Vagina (tissue), 2 donors: Measurements from ENCODE around the gene HECTD4.

Experiments
- CTCF ChIP-seq, 3 experiments: fragments of 450-650 bp in 2 of 3; fragments of 200-600 bp in 1 of 3; sonication (generic) in 1 of 3; IDR thresholded peaks; one replicate each; pipeline ENCODE4 v1.5.1; 2017 to 2019; ENCODE audit warnings: antibody characterized with exemption in 3 of 3, mild to moderate bottlenecking in 2 of 3, moderate library complexity in 2 of 3
- POLR2A ChIP-seq, 2 donors: fragments of 450-650 bp; IDR thresholded peaks; one replicate each; pipeline ENCODE4 v1.6.1; 2017; ENCODE audit warnings: antibody characterized with exemption in 2 of 2, mild to moderate bottlenecking in 2 of 2, moderate library complexity in 2 of 2
- POLR2AphosphoS5 ChIP-seq, 2 donors: sonication (generic); formaldehyde crosslinking; IDR thresholded peaks; one replicate each; pipeline ENCODE4 v1.9.0; 2017; ENCODE audit warnings: antibody characterized with exemption in 2 of 2, mild to moderate bottlenecking in 2 of 2, low read depth in 1 of 2; ENCODE audit not compliant: insufficient read depth in 1 of 2

DNA sequence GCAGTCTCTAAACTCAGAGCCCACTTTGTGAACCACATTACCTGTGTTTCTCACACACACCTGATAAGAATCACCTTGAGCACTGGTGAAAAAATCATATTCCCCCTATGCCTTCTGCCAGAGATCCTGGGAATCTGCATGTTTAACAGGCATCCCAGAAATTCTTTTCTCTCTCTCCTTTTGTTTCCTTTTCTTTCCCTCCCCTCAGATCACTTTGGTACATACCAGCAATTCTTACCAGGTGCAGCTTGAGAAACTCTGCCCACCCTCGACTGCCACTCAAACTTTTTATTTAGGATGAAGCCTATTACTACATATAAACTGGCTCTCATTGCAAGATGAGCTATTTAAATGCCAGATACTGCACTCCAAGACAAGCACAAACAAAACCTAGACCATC lies 36.0 kb downstream of the HECTD4 start:
- TF ChIP-seq POLR2A (IDR thresholded peaks at IDR 0.05) (no peak), CTCF (IDR thresholded peaks at IDR 0.05) (no peak), POLR2AphosphoS5 (IDR thresholded peaks at IDR 0.05; ENCODE audit: insufficient read depth in 1 of 2, low read depth in 1 of 2) (no peak)
